Measurements from ENCODE around the gene LCE3C.
"Not testable (repeated sequence)": the region's sequence is repeated elsewhere in the genome, so short reads cannot be mapped to it uniquely, and the experiment has no call there.

LCE3C gene

GRCh38 chr1:152599934-152600333 lies at the start of gene LCE3C:
TSS of gene LCE3C (plus strand) at chr1:152600234. CDS start at chr1:152600732, 498 bp downstream.
- no peak for DNase-seq

GRCh38 chr1:152565115-152565514 lies 34.9 kb upstream of the LCE3C start:
- DNase-seq: no peak

GRCh38 chr1:152565535-152566215 lies 34.4 kb upstream of the LCE3C start:
- no peak for DNase-seq

DNA sequence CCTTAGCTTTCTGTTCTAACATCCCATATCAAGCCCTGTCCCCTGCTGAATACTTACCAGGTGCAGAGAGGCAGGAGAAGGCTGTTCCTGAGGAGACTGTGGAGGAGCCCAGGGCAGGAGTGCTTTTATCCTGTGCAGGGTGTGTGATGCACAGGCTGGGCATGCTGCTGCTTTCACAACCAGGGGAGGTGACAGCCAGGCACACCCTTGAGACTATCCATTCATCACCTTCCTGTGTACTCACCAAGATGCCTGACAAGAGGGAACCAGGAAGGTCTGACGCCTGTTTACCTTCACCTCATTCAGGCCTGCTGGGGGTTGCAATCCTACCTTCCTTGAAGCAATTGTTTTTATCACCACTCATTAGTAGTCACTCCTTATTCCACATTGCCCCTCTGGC lies 33.4 kb upstream of the LCE3C start, which contains the start of gene LCE3E:
Gene LCE3E (minus strand): TSS at position 100 of the 400 bp plus-strand sequence. CDS start 572 bp downstream, outside the sequence.
- no peak for DNase-seq

DNA sequence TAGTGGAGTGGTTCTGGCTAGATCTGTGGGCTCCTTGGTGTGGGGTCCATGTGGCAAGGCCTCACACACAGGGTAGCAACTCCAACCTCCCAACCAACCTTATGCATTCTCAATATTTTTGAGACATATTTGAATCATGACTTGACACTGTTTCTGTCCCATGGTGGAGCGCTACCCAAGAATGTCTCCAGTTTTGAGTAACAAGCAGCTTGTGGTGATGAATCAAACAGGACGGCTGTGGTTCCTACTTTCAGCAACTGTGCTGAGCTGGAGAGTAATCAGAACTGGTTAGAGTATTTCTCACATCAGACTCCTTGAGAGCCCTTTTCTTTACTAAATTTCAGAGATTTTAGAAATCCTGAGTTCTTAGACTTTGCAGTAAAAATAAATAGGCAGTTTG lies 22.9 kb upstream of the LCE3C start:
- DNase-seq: no peak

DNA sequence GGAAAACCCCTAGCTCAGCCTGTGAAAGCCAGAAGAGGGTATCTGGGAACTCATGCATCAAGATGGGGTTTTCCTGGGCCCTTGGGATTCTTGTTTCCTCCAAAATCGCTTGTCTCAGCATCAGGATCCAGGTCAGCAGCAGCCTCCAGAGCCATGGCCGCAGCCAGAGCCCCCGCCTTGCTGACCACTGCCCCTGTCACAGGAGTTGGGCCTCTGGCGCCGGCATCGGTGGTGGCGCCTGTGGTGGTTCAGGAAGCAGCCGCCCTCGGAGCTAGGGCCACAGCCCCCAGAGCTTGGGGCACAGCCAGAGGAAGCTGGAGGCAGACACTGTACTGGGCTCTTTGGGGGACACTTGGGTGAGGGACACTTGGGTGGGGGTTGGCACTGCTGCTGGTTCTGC lies 20.5 kb upstream of the LCE3C start:
- DNase-seq: not testable (repeated sequence)

- no peak for DNase-seq
These were observed 19.6 kb upstream of the LCE3C start, which contains the start of gene LCE3D for GRCh38 chr1:152580433-152580832. TSS of gene LCE3D (minus strand) at chr1:152580516. CDS start at chr1:152579936, 580 bp downstream.

- DNase-seq: no peak
These were observed 17.4 kb upstream of the LCE3C start for GRCh38 chr1:152582647-152583046.

GRCh38 chr1:152585586-152585985 lies 14.4 kb upstream of the LCE3C start:
- no peak for DNase-seq

- DNase-seq: no peak
These were observed 3.0 kb upstream of the LCE3C start for GRCh38 chr1:152596986-152597385.

- DNase-seq: no peak
These were observed 13.5 kb downstream of the LCE3C start, which contains the start of gene LCE3B for GRCh38 chr1:152613511-152613910. TSS of gene LCE3B (plus strand) at chr1:152613811. CDS start at chr1:152613811, 0 bp downstream.

DNA sequence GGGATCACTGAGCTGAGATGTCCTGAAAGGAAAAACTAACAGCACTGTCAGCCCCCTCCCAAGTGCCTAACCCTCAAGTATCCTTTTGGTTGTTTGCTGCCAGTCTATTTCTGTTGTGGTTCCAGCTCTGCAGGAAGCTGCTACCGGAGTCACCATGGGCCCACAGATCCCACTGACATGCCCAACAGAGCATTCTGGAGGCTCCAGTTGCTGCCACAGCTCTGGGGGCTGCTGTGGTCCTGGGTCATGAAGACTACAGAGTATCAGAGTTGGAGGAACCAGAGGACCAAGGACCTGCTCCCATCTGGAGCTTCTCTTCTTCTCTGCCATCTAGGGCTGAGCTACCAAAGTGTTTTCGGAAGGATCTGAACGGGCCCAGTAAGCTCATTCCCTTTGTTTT lies 22.0 kb downstream of the LCE3C start:
- no peak for DNase-seq

- peak; percentile 32 for DNase-seq
These were observed 22.8 kb downstream of the LCE3C start, which contains the start of gene LCE3A for GRCh38 chr1:152622803-152623202. TSS of gene LCE3A (minus strand) at chr1:152623103. CDS start at chr1:152623103, 0 bp downstream.

GRCh38 chr1:152623203-152623844 lies 23.3 kb downstream of the LCE3C start:
- DNase-seq: no peak

DNA sequence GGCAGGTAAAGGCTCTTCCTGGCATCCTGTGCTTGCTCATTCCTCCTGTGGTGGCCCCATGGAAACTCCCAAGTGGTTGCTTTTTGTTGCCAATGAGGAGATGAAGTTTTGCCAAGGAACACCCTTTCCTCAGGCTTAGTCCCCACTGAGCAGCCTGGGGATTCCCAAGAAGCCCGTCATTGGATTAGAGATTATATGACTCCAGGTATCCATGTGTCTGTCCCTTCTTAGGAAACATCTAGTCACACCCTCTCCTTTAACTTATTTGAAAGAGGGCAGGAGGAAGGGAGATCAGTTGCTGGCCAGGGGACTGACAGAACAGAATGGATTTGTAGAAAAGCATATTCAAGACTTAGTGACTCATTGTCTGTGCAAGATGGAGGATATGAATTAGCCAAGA lies 26.7 kb downstream of the LCE3C start:
- no peak for DNase-seq

GRCh38 chr1:152630596-152630995 lies 30.6 kb downstream of the LCE3C start:
- DNase-seq: no peak

GRCh38 chr1:152640351-152640750 lies 40.3 kb downstream of the LCE3C start:
- DNase-seq: no peak

GRCh38 chr1:152643945-152644344 lies 43.9 kb downstream of the LCE3C start:
- DNase-seq: no peak

DNA sequence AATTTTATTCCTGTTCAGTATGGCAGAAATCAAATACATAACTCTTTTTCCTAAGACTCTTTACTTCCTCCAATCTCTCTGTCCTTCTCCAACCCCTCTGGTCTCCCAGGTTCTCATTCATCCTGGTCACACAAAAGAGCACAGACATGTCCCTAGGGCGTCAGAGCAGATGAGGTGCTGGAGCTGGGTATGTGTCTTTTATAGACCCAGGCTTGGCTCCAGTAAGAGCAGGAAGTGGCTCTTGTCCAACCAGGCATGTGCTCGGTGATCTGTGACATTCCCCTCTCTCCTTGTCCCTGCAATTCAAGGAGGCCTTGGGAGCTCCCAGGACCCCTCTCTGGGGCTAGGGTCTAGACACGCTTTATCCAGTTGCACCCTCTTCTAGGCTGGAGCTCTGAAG lies 45.1 kb downstream of the LCE3C start:
- DNase-seq: no peak

GRCh38 chr1:152646656-152647055 lies 46.6 kb downstream of the LCE3C start:
- no peak for DNase-seq
